Gastroesophageal sphincter (tissue), 4 donors: Measurements from ENCODE around the gene TCF12. TPM values are rescaled to one million over a fixed set of nuclear protein-coding genes. Genes with fewer than 3 reads are reported as not detected.

ENCODE experiments used
- ATAC-seq: fragments of 150-250 bp; one replicate; pipeline ENCODE4 v1.9.1; 2016; ENCODE audit warnings: mild to moderate bottlenecking, moderate library complexity
- H3K27ac ChIP-seq, 4 donors: fragments of 200-600 bp; sonication (generic) in 3 of 4; 1 replicate in 3 of 4; 2 replicates in 1 of 4; pipeline ENCODE4 v1.5.1; 2016 to 2019
- H3K27me3 ChIP-seq: fragments of 200-600 bp; sonication (generic); one replicate; pipeline ENCODE4 v1.5.1; 2019
- H3K36me3 ChIP-seq, 2 donors: fragments of 200-600 bp; sonication (generic); one replicate each; pipeline ENCODE4 v1.5.1; 2019; ENCODE audit warnings: control low read depth in 1 of 2
- H3K4me1 ChIP-seq, 3 donors: fragments of 200-600 bp; sonication (generic); 1 replicate in 2 of 3; 2 replicates in 1 of 3; pipeline ENCODE4 v1.5.1; 2016 to 2019; ENCODE audit warnings: control low read depth in 2 of 3
- H3K4me3 ChIP-seq, 2 donors: fragments of 200-600 bp; sonication (generic); one replicate each; pipeline ENCODE4 v1.5.1; 2019; ENCODE audit warnings: mild to moderate bottlenecking in 1 of 2, moderate library complexity in 1 of 2
- H3K9me3 ChIP-seq, 3 donors: fragments of 200-600 bp; sonication (generic); one replicate each; pipeline ENCODE4 v1.5.1; 2017 to 2019; ENCODE audit warnings: control low read depth in 2 of 3
- CTCF ChIP-seq, 4 experiments: fragments of 200-600 bp in 2 of 4; fragments of 450-650 bp in 2 of 4; sonication (generic) in 1 of 4; IDR thresholded peaks; one replicate each; pipeline ENCODE4 v1.5.1; 2017 to 2019; ENCODE audit warnings: antibody characterized with exemption in 4 of 4, mild to moderate bottlenecking in 2 of 4, moderate library complexity in 2 of 4
- EP300 ChIP-seq: sonication (generic); formaldehyde crosslinking; IDR thresholded peaks from one replicate; pipeline ENCODE4 v1.6.1; 2017; ENCODE audit warnings: antibody characterized with exemption, mild to moderate bottlenecking
- POLR2A ChIP-seq, 2 donors: fragments of 450-650 bp; IDR thresholded peaks; one replicate each; pipeline ENCODE4 v1.6.1; 2017; ENCODE audit warnings: antibody characterized with exemption in 2 of 2, mild to moderate bottlenecking in 2 of 2, moderate library complexity in 1 of 2
- POLR2AphosphoS5 ChIP-seq: sonication (generic); formaldehyde crosslinking; IDR thresholded peaks from one replicate; pipeline ENCODE4 v1.6.1; 2017; ENCODE audit warnings: antibody characterized with exemption
- WGBS, 2 donors: methylation state at CpG; one replicate each; pipeline ENCODE4 v1.1.5; 2018; ENCODE audit warnings: low coverage in 1 of 2; 5-methylcytosine and 5-hydroxymethylcytosine counted together
- small RNA-seq, 4 donors: library from RNA; depleted of rRNA; stranded (forward); fragments of <200 nt; gene quantifications; one replicate each; pipeline ENCODE3, GENCODE V24; 2016
- total RNA-seq, 4 donors: library from RNA; depleted of rRNA; stranded (reverse); fragments of >200 nt; gene quantifications; one replicate each; pipeline ENCODE4 v1.1.0, GENCODE V29; 2016

Gene TCF12
- total RNA-seq, 4 donors from 2014 or later = 78.1 to 194 (median 154) TPM

- Histone ChIP-seq H3K27me3 (peaks cover 4% of the 10 kb centered on the region), H3K9me3 (no peaks in the 10 kb centered on the region), H3K27ac (no peak overlapping the region), H3K4me1 (no peaks in the 10 kb centered on the region), H3K36me3 (no peaks in the 10 kb centered on the region), H3K4me3 (no peak overlapping the region)
- TF ChIP-seq CTCF (IDR thresholded peaks at IDR 0.05) (no peak), POLR2AphosphoS5 (no peak), POLR2A (IDR thresholded peaks at IDR 0.05) (no peak), EP300 (no peak)
- no peak for ATAC-seq
- WGBS, 2 donors = 69 to 82% methylated on average over 4 to 5 of the region's 6 CpGs
Measured at GRCh38 chr15:57335293-57335715, 416.9 kb downstream of the TCF12 start.

GRCh38 chr15:57335719-57336118 is 417.3 kb downstream of the TCF12 start:
- ATAC-seq = no peak
- Histone ChIP-seq H3K9me3 (no peaks in the 10 kb centered on the region), H3K27ac (no peak overlapping the region), H3K4me1 (no peaks in the 10 kb centered on the region), H3K36me3 (no peaks in the 10 kb centered on the region), H3K4me3 (no peak overlapping the region), H3K27me3 (peaks cover 4% of the 10 kb centered on the region)
- no peak for TF ChIP-seq POLR2A (IDR thresholded peaks at IDR 0.05)
- TF ChIP-seq POLR2AphosphoS5 = no peak
- TF ChIP-seq CTCF (IDR thresholded peaks at IDR 0.05) = no peak
- 23 to 42% methylated on average over 3 of the region's 7 CpGs for WGBS, 2 donors

- ATAC-seq = peak; percentile 78
- TF ChIP-seq CTCF (IDR thresholded peaks at IDR 0.05) = peak in 2 of 4 experiments; percentile 12 to 19
- no peak for TF ChIP-seq POLR2A (IDR thresholded peaks at IDR 0.05)
- no peak for TF ChIP-seq POLR2AphosphoS5
- Histone ChIP-seq H3K9me3 (no peaks in the 10 kb centered on the region), H3K4me3 (no peak overlapping the region), H3K27ac (peak overlapping the region in 2 of 4 donors; percentile 50 to 57), H3K36me3 (no peaks in the 10 kb centered on the region), H3K4me1 (no peaks in the 10 kb centered on the region), H3K27me3 (no peaks in the 10 kb centered on the region)
- WGBS, 2 donors = 47 to 57% methylated on average over 3 to 9 of the region's 15 CpGs
Measured at GRCh38 chr15:57337868-57338411, 419.5 kb downstream of the TCF12 start.

- H3K27ac ChIP-seq = no peak overlapping the region
- H3K4me1 ChIP-seq = no peaks in the 10 kb centered on the region
- no peaks in the 10 kb centered on the region for H3K27me3 ChIP-seq
- H3K36me3 ChIP-seq = no peaks in the 10 kb centered on the region
- no peak for ATAC-seq
- no peaks in the 10 kb centered on the region for H3K9me3 ChIP-seq
- 71% methylated on average over 1 of the region's 5 CpGs; no CpG with 5 or more reads in 1 of the 2 donors for WGBS, 2 donors
- TF ChIP-seq POLR2AphosphoS5 (no peak), POLR2A (IDR thresholded peaks at IDR 0.05) (no peak), EP300 (no peak), CTCF (IDR thresholded peaks at IDR 0.05) (no peak)
- H3K4me3 ChIP-seq = no peak overlapping the region
Measured at GRCh38 chr15:57339321-57339720, 420.9 kb downstream of the TCF12 start.

Small RNA genes lying within 50 kb of the gene (small RNA-seq; reads per million reads assigned to genes)
- 0 reads per million in 4 donors for gene RF01210

Other genes with a start within 250 kb of the TCF12 start
- gene ZNF280D, start 185.1 kb upstream of the TCF12 start, total RNA-seq = 100 to 1,000 TPM in 1 of 4 donors, 10 to 100 TPM in 3; 51.3 to 139 (median 69.1) TPM